Measurements from ENCODE around the gene HAT1.

Gene HAT1

DNA sequence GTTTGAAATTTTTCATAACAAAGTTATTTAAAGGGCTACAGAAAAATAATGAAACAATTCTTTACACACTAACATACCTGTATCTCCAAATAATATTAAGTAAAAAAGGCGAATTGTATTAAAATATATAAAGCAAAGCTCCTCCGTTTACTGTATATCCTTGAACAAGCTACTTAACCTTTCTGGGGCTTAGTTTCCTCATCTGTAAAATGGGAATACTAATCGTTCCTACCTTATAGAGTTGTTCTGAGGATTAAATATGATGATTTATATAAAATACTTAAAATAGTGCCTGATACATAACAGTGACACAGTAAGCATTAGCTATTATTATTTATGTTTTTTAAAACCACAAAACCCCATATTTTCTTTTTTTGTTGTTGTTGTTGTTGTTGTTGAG lies 41.5 kb upstream of the HAT1 start:
- no peak for DNase-seq (ENCODE audit: extremely low read depth, insufficient read length)
- no peaks in the 10 kb centered on the region for H3K36me3 ChIP-seq (ENCODE audit: control insufficient read depth, insufficient read depth, low read length)
- no peaks in the 10 kb centered on the region for H3K27me3 ChIP-seq (replicated peaks; ENCODE audit: control insufficient read depth, insufficient read depth, low read length)
- TF ChIP-seq CTCF (IDR thresholded peaks at IDR 0.05; ENCODE audit: insufficient read depth, low read length, poor library complexity, severe bottlenecking): no peak
- H3K4me3 ChIP-seq (replicated peaks; ENCODE audit: low read depth, low read length): no peak overlapping the region

GRCh38 chr2:171882089-171882769 lies 40.0 kb upstream of the HAT1 start:
- TF ChIP-seq CTCF (IDR thresholded peaks at IDR 0.05; ENCODE audit: insufficient read depth, low read length, poor library complexity, severe bottlenecking): no peak
- no peak for DNase-seq (ENCODE audit: extremely low read depth, insufficient read length)
- peak overlapping the region; percentile 44; the same call in 1 of the 2 replicates for H3K4me3 ChIP-seq (replicated peaks; ENCODE audit: low read depth, low read length)
- no peaks in the 10 kb centered on the region for H3K36me3 ChIP-seq (ENCODE audit: control insufficient read depth, insufficient read depth, low read length)
- no peaks in the 10 kb centered on the region for H3K27me3 ChIP-seq (replicated peaks; ENCODE audit: control insufficient read depth, insufficient read depth, low read length)

DNA sequence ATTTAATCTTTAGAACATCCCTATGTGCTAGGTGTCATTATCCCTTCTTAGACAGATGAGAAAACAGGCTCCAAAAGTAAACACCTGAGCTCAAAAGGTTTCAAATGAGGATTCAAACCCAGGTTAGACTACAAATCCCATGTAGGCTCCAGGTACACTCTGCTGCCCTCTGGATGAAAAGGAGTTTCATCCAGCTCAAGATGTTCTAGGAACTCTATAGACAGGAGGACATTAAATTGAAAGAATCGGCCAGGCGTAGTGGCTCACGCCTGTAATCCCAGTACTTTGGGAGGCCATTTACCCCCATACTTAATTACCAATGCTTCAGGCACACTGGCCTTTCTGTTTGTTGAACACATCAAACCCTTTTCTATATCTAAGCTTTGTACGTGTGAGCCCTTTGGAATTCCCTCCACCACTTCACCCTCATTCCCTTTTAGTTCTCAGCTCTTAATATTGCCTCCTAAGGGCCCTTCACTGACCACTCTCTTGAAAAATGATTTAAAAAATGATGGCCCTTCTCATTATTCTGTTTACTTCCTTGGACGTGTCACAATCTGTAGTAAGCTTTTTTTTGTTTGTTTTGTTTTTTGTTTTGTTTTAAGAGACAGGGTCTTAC lies 38.9 kb upstream of the HAT1 start:
- no peak for TF ChIP-seq CTCF (IDR thresholded peaks at IDR 0.05; ENCODE audit: insufficient read depth, low read length, poor library complexity, severe bottlenecking)
- H3K4me3 ChIP-seq (replicated peaks; ENCODE audit: low read depth, low read length): no peak overlapping the region; the same call in 1 of the 2 replicates
- no peak for DNase-seq (ENCODE audit: extremely low read depth, insufficient read length)
- no peaks in the 10 kb centered on the region for H3K27me3 ChIP-seq (replicated peaks; ENCODE audit: control insufficient read depth, insufficient read depth, low read length)
- no peaks in the 10 kb centered on the region for H3K36me3 ChIP-seq (ENCODE audit: control insufficient read depth, insufficient read depth, low read length)

DNA sequence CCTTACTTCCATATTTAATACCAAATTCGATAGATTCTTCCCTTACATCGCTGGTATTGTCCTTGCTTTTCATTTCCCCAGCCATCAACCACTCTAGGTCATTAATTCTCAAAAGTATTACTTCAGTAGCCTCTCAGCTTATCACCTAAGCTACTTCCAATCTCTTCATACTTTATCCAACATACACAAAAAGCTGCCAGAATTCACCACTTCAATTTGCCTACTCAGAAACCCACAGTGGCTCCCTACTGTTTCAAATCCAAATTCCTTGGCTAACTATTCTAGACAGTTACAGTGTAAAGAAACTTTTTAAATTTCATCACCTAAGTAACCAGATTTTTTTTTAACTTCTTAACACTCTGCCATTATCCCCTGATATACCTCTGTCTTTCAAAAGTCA lies 32.9 kb upstream of the HAT1 start:
- Histone ChIP-seq H3K4me3 (replicated peaks; ENCODE audit: low read depth, low read length) (no peak overlapping the region), H3K36me3 (ENCODE audit: control insufficient read depth, insufficient read depth, low read length) (peaks cover 2% of the 10 kb centered on the region; the same call in 1 of the 2 replicates), H3K27me3 (replicated peaks; ENCODE audit: control insufficient read depth, insufficient read depth, low read length) (no peaks in the 10 kb centered on the region)
- DNase-seq (ENCODE audit: extremely low read depth, insufficient read length): no peak
- TF ChIP-seq CTCF (IDR thresholded peaks at IDR 0.05; ENCODE audit: insufficient read depth, low read length, poor library complexity, severe bottlenecking): no peak

DNA sequence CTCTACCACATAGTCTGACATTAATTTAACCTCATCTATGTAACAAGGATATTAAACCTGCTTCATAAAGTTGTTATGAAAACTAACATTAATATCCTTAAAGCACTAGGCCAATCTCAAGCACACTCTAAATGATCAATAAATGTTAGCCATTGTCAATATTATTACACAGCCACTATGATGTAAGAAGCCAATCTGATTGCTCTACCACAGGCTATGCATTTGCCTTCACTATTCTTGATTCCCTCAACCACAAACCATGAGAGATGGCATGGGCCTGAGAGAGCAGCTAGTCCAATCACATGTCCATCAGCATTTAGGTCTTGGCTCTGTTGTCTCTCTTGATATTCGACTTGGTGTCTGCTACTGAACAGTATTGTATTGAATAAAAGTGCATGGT lies 32.5 kb upstream of the HAT1 start:
- H3K36me3 ChIP-seq (ENCODE audit: control insufficient read depth, insufficient read depth, low read length): peaks cover 2% of the 10 kb centered on the region; the same call in 1 of the 2 replicates
- no peak for DNase-seq (ENCODE audit: extremely low read depth, insufficient read length)

More for the DNA sequence above, 32.5 kb upstream of the HAT1 start:
- TF ChIP-seq CTCF (IDR thresholded peaks at IDR 0.05; ENCODE audit: insufficient read depth, low read length, poor library complexity, severe bottlenecking): no peak
- Histone ChIP-seq H3K27me3 (replicated peaks; ENCODE audit: control insufficient read depth, insufficient read depth, low read length) (no peaks in the 10 kb centered on the region), H3K4me3 (replicated peaks; ENCODE audit: low read depth, low read length) (no peak overlapping the region)
